H1 (cell line): ENCODE measurements around the gene RRM2. TPM values are rescaled to one million over a fixed set of nuclear protein-coding genes. Genes with fewer than 3 reads are reported as not detected.

Experiments
- CTCF ChIA-PET: fragments of 300-600 bp; sonication (Branson Sonifier 250); formaldehyde crosslinking; loops from one replicate; lab custom pipeline; 2021; ENCODE audit not compliant: partially characterized antibody; lab: Charles Lee
- POLR2A ChIA-PET: fragments of 300-600 bp; sonication (Branson Sonifier 250); formaldehyde crosslinking; loops from one replicate; lab custom pipeline; 2021; ENCODE audit warnings: inconsistent platforms; ENCODE audit not compliant: partially characterized antibody; lab: Charles Lee
- DNase-seq, 2 experiments: peaks; one replicate each; pipeline versions ENCODE4 v3.0.0 to v3.0.0-alpha.2; 2010 to 2022; ENCODE audit warnings: low spot score in 2 of 2, low read depth in 1 of 2, mixed read lengths in 1 of 2
- FAIRE-seq: peaks from 2 replicates; lab custom pipeline; 2011; peaks lifted over from hg19 to GRCh38; lab: Jason Lieb, UNC
- H2AFZ ChIP-seq: 2 replicates; pipeline ENCODE4 v1.8.1; 2012; ENCODE audit warnings: low read length, inconsistent platforms
- H2AK5ac ChIP-seq: 2 replicates; pipeline ENCODE4 v1.6.1; 2013; ENCODE audit warnings: low read depth, low read length
- H2BK120ac ChIP-seq: replicated peaks from 2 replicates; pipeline ENCODE3; 2013; ENCODE audit warnings: low read depth, low read length, inconsistent platforms
- H2BK12ac ChIP-seq: 2 replicates; pipeline ENCODE4 v1.6.1; 2013; ENCODE audit warnings: low read depth, low read length
- H2BK15ac ChIP-seq: 2 replicates; pipeline ENCODE4 v1.6.1; 2013; ENCODE audit warnings: low read length
- H2BK20ac ChIP-seq: 2 replicates; pipeline ENCODE4 v1.6.1; 2013; ENCODE audit warnings: low read length
- H2BK5ac ChIP-seq: 2 replicates; pipeline ENCODE4 v1.6.1; 2013; ENCODE audit warnings: low read depth, low read length
- H3K14ac ChIP-seq: 2 replicates; pipeline ENCODE4 v1.6.1; 2013; ENCODE audit warnings: inconsistent platforms; ENCODE audit not compliant: insufficient read length
- H3K18ac ChIP-seq: 2 replicates; pipeline ENCODE4 v1.6.1; 2013; ENCODE audit warnings: low read length; ENCODE audit errors: extremely low read depth
- H3K23ac ChIP-seq: 2 replicates; pipeline ENCODE4 v1.6.1; 2013; ENCODE audit warnings: inconsistent platforms; ENCODE audit not compliant: insufficient read length
- H3K23me2 ChIP-seq: 2 replicates; pipeline ENCODE4 v1.6.1; 2013; ENCODE audit warnings: low read depth, low read length
- H3K27ac ChIP-seq: 2 replicates; pipeline ENCODE4 v1.6.1; 2011; ENCODE audit warnings: low read depth, low read length, inconsistent platforms
- H3K27me3 ChIP-seq, 4 experiments: replicated peaks in 1 of 4; 1 replicate in 1 of 4; 2 replicates in 3 of 4; pipeline versions ENCODE4 v1.6.1 to v1.8.1; 2011 to 2013; ENCODE audit warnings: low read length in 3 of 4, mild to moderate bottlenecking in 3 of 4, inconsistent platforms in 2 of 4, mixed read lengths in 2 of 4, moderate library complexity in 1 of 4; ENCODE audit not compliant: control insufficient read depth in 3 of 4, insufficient read depth in 3 of 4; ENCODE audit errors: extremely low read depth in 1 of 4
- H3K36me3 ChIP-seq, 4 experiments: 2 replicates each; pipeline versions ENCODE4 v1.6.1 to v1.8.1; 2011 to 2013; ENCODE audit warnings: mild to moderate bottlenecking in 4 of 4, low read length in 3 of 4, moderate library complexity in 2 of 4, control low read depth in 1 of 4, inconsistent platforms in 1 of 4; ENCODE audit not compliant: insufficient read depth in 4 of 4, control insufficient read depth in 2 of 4
- H3K4ac ChIP-seq: replicated peaks from 2 replicates; pipeline ENCODE3; 2013; ENCODE audit warnings: low read length, low read depth, mixed read lengths, inconsistent platforms; ENCODE audit not compliant: insufficient read length
- H3K4me1 ChIP-seq, 4 experiments: replicated peaks in 1 of 4; 1 replicate in 1 of 4; 2 replicates in 3 of 4; pipeline versions ENCODE4 v1.6.1 to v1.8.1; 2011 to 2013; ENCODE audit warnings: low read length in 3 of 4, inconsistent platforms in 2 of 4, mixed read lengths in 1 of 4; ENCODE audit not compliant: insufficient read depth in 4 of 4, control insufficient read depth in 3 of 4
- H3K4me2 ChIP-seq, 2 experiments: 2 replicates each; pipeline versions ENCODE4 v1.6.1 to v1.8.1; 2011 to 2013; ENCODE audit warnings: low read depth in 2 of 2, low read length in 2 of 2, control low read depth in 1 of 2, inconsistent platforms in 1 of 2, mild to moderate bottlenecking in 1 of 2; ENCODE audit not compliant: insufficient read depth in 1 of 2
- H3K4me3 ChIP-seq, 4 experiments: fragments of 200-600, 300-600 bp in 1 of 4; sonication (generic), shearing (Covaris generic), sonication (Bioruptor Twin) in 1 of 4; 2 replicates each; pipeline versions ENCODE4 v1.5.1 to v1.8.1; 2011 to 2016; ENCODE audit warnings: low read length in 4 of 4, low read depth in 3 of 4, control low read depth in 2 of 4, inconsistent platforms in 2 of 4, mild to moderate bottlenecking in 2 of 4, mixed read lengths in 1 of 4, moderate library complexity in 1 of 4; ENCODE audit not compliant: insufficient read depth in 2 of 4; ENCODE audit errors: extremely low read depth in 1 of 4
- H3K56ac ChIP-seq: replicated peaks from 2 replicates; pipeline ENCODE3; 2013; ENCODE audit warnings: low read depth, mild to moderate bottlenecking, mixed read lengths, low read length, inconsistent platforms; ENCODE audit not compliant: insufficient read length
- H3K79me1 ChIP-seq: 2 replicates; pipeline ENCODE4 v1.6.1; 2013; ENCODE audit warnings: low read depth, low read length, control low read depth
- H3K79me2 ChIP-seq, 2 experiments: 2 replicates each; pipeline versions ENCODE4 v1.6.1 to v1.8.1; 2012 to 2013; ENCODE audit warnings: low read length in 2 of 2, mild to moderate bottlenecking in 2 of 2, inconsistent platforms in 1 of 2; ENCODE audit not compliant: insufficient read depth in 2 of 2, control insufficient read depth in 1 of 2
- H3K9ac ChIP-seq, 4 experiments: replicated peaks in 1 of 4; 1 replicate in 1 of 4; 2 replicates in 3 of 4; pipeline versions ENCODE4 v1.6.1 to v1.8.1; 2011 to 2013; ENCODE audit warnings: low read depth in 3 of 4, low read length in 3 of 4, control low read depth in 2 of 4, mild to moderate bottlenecking in 2 of 4, moderate library complexity in 2 of 4, inconsistent platforms in 1 of 4; ENCODE audit errors: extremely low read depth in 1 of 4
- H3K9me3 ChIP-seq, 2 experiments: 2 replicates each; pipeline versions ENCODE4 v1.6.1 to v1.8.1; 2012 to 2013; ENCODE audit warnings: mild to moderate bottlenecking in 2 of 2, moderate library complexity in 2 of 2, control low read depth in 1 of 2, inconsistent platforms in 1 of 2, low read depth in 1 of 2, low read length in 1 of 2, mixed read lengths in 1 of 2; ENCODE audit not compliant: insufficient read depth in 2 of 2
- H4K20me1 ChIP-seq, 2 experiments: replicated peaks in 1 of 2; 2 replicates each; pipeline versions ENCODE3 to v1.8.1; 2011 to 2013; ENCODE audit warnings: inconsistent platforms in 2 of 2, low read length in 2 of 2, mild to moderate bottlenecking in 1 of 2; ENCODE audit not compliant: insufficient read depth in 2 of 2, control insufficient read depth in 1 of 2
- H4K5ac ChIP-seq: 2 replicates; pipeline ENCODE4 v1.6.1; 2013; ENCODE audit warnings: low read length, low read depth, mixed read lengths, inconsistent platforms; ENCODE audit not compliant: insufficient read length
- H4K8ac ChIP-seq: 2 replicates; pipeline ENCODE4 v1.8.0; 2013; ENCODE audit warnings: mild to moderate bottlenecking, moderate library complexity, low read length, inconsistent platforms; ENCODE audit not compliant: insufficient read depth; ENCODE audit errors: extremely low read depth
- H4K91ac ChIP-seq: replicated peaks from 2 replicates; pipeline ENCODE3; 2013; ENCODE audit warnings: low read length, mixed read lengths, inconsistent platforms; ENCODE audit not compliant: insufficient read length
- BCL11A ChIP-seq, 2 experiments: IDR thresholded peaks; one replicate each; pipeline ENCODE4 v1.6.1; 2011; ENCODE audit warnings: low read depth in 2 of 2, low read length in 2 of 2, mild to moderate bottlenecking in 2 of 2
- CBX8 ChIP-seq: fragments of 300-800, 300-1000 bp; sonication (generic); IDR thresholded peaks from 2 replicates; pipeline ENCODE4 v1.7.1; 2016; ENCODE audit warnings: low read depth, low read length, borderline replicate concordance
- CEBPB ChIP-seq: IDR thresholded peaks from 2 replicates; pipeline ENCODE4 v1.6.1; 2012; ENCODE audit warnings: low read depth, low read length
- KDM5A ChIP-seq: fragments of 200-600 bp; IDR thresholded peaks from 2 replicates; pipeline ENCODE4 v1.7.1; 2012; ENCODE audit warnings: mild to moderate bottlenecking, low read length, inconsistent platforms, mixed read lengths
- RXRA ChIP-seq: IDR thresholded peaks from 2 replicates; pipeline ENCODE4 v1.6.1; 2011; ENCODE audit warnings: low read depth, mild to moderate bottlenecking, low read length, moderate library complexity; ENCODE audit not compliant: insufficient read depth
- SRF ChIP-seq: IDR thresholded peaks from 2 replicates; pipeline ENCODE4 v1.6.1; 2011; ENCODE audit warnings: mild to moderate bottlenecking, low read depth, low read length, moderate library complexity
- TBP ChIP-seq: IDR thresholded peaks from 2 replicates; pipeline ENCODE4 v1.6.1; 2011; ENCODE audit warnings: low read depth, low read length, improper control_type of control experiment
- USF2 ChIP-seq: IDR thresholded peaks from 2 replicates; pipeline ENCODE4 v1.6.1; 2011; ENCODE audit warnings: low read length, improper control_type of control experiment
- YY1 ChIP-seq: IDR thresholded peaks from 2 replicates; pipeline ENCODE4 v1.6.1; 2011; ENCODE audit warnings: low read depth, mild to moderate bottlenecking, low read length
- WGBS, 2 experiments: shearing (Covaris generic) in 1 of 2; methylation state at CpG; one replicate each; pipeline versions ENCODE4 v1.1.6 to v1.1.7; 2013 to 2015; ENCODE audit warnings: low lambda C conversion rate in 2 of 2, mixed read lengths in 2 of 2, inconsistent platforms in 1 of 2, low coverage in 1 of 2, missing lambda C conversion rate in 1 of 2; ENCODE audit not compliant: insufficient replicate concordance in 2 of 2, insufficient coverage in 1 of 2, insufficient read length in 1 of 2; ENCODE audit errors: extremely low coverage in 1 of 2, missing lambda C conversion rate in 1 of 2; 5-methylcytosine and 5-hydroxymethylcytosine counted together
- polyA plus RNA-seq, 7 experiments: library from polyadenylated mRNA; depleted of rRNA in 3 of 7; stranded (reverse) in 5 of 7; unstranded in 2 of 7; fragments of >200 nt in 5 of 7; fragments of 200-250 nt in 2 of 7; gene quantifications; 1 replicate in 5 of 7; 2 replicates in 1 of 7; 4 replicates in 1 of 7; pipeline versions ENCODE4 v1.2.1 to v1.2.3, GENCODE V29; 2011 to 2013; ENCODE audit warnings: missing spikeins in 2 of 7, mixed read lengths in 2 of 7
- total RNA-seq: library from RNA; stranded (reverse); fragmentation: NEBNext Ultra II Directional; extraction: Animal tissue kit (Norgen Biotek cat#: 25700); gene quantifications from 2 replicates; pipeline ENCODE4 v1.2.1, GENCODE V29; 2021
- TF ChIP-seq, protein P1 (sequence below), 3 experiments: IDR thresholded peaks; 1 replicate in 2 of 3; 2 replicates in 1 of 3; pipeline versions ENCODE4 v1.5.1 to v1.6.1; 2011; ENCODE audit warnings: low read length in 3 of 3, mild to moderate bottlenecking in 3 of 3, inconsistent platforms in 2 of 3, low read depth in 1 of 3, moderate library complexity in 1 of 3; ENCODE audit not compliant: insufficient read depth in 1 of 3; ENCODE audit errors: control extremely low read depth in 1 of 3

The RRM2 gene
- total and polyA plus RNA-seq, 2 of the 8 experiments (the other 6 are each of a cell fraction or from before 2014, with no cell fraction given), result 37.7 to 215 TPM

DNA sequence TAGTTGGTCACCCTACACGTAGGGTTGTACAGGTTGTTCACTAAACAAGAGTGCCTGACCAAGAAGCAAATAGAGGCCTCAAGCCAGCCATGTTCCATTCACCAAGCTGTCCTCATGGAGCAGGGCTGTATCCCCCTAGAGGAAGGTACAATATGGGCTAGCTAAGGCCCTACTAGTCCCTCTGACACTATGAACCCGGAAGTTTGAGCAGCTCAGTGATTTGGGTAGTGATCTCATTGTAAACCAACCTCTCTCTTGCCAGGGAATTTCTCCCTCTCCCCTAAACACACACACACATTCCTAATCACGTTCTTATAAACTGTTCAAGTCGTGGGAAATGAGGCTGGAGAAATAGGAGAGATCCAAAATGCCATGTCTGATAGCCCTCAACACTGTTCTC lies 35.6 kb upstream of the RRM2 start:
- no peak overlapping the region for H2BK120ac ChIP-seq
- no peak overlapping the region for H4K91ac ChIP-seq
- ChIA-PET POLR2A (interaction anchor here (0.7 to 1.3 kb wide), 2 partner anchors 8 to 665 kb away, joined by 3 read pairs; no protein-coding TSS in a partner anchor), CTCF (interaction anchor here (0.8 to 24.1 kb wide), 5 partner anchors 10 to 103 kb away, joined by 3 to 429 read pairs (median 4); partner anchors contain the start of genes CYS1 and RRM2)
- no peaks in the 10 kb centered on the region for H3K23me2 ChIP-seq
- H2BK15ac ChIP-seq, result no peak overlapping the region
- H3K27ac ChIP-seq, result no peak overlapping the region
- no peak overlapping the region for H3K4ac ChIP-seq
- no peaks in the 10 kb centered on the region for H3K79me1 ChIP-seq
- H2AFZ ChIP-seq, result no peak overlapping the region
- TF ChIP-seq BCL11A (IDR thresholded peaks at IDR 0.05; ENCODE audit: low read depth in 2 of 2, low read length in 2 of 2) (no peak), TBP (no peak), YY1 (no peak), KDM5A (no peak), CBX8 (no peak), SRF (no peak), RXRA (no peak), USF2 (no peak), CEBPB (no peak)
- TF ChIP-seq, protein P1, sequence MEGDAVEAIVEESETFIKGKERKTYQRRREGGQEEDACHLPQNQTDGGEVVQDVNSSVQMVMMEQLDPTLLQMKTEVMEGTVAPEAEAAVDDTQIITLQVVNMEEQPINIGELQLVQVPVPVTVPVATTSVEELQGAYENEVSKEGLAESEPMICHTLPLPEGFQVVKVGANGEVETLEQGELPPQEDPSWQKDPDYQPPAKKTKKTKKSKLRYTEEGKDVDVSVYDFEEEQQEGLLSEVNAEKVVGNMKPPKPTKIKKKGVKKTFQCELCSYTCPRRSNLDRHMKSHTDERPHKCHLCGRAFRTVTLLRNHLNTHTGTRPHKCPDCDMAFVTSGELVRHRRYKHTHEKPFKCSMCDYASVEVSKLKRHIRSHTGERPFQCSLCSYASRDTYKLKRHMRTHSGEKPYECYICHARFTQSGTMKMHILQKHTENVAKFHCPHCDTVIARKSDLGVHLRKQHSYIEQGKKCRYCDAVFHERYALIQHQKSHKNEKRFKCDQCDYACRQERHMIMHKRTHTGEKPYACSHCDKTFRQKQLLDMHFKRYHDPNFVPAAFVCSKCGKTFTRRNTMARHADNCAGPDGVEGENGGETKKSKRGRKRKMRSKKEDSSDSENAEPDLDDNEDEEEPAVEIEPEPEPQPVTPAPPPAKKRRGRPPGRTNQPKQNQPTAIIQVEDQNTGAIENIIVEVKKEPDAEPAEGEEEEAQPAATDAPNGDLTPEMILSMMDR (IDR thresholded peaks at IDR 0.05; ENCODE audit: control extremely low read depth in 1 of 3, insufficient read depth in 1 of 3, low read depth in 1 of 3, low read length in 3 of 3), result no peak
- no peaks in the 10 kb centered on the region; a peak in 1 of 7 replicates for H3K27me3 ChIP-seq
- H3K4me3 ChIP-seq, result no peak overlapping the region
- H3K9ac ChIP-seq, result no peak overlapping the region
- H4K5ac ChIP-seq, result no peak overlapping the region
- H3K18ac ChIP-seq, result no peak overlapping the region
- H4K8ac ChIP-seq, result no peak overlapping the region
- no peaks in the 10 kb centered on the region for H4K20me1 ChIP-seq
- no peak overlapping the region for H3K56ac ChIP-seq
- no peak overlapping the region for H2AK5ac ChIP-seq
- H3K4me2 ChIP-seq, result no peak overlapping the region
- no peaks in the 10 kb centered on the region for H3K36me3 ChIP-seq
- no peak overlapping the region for H2BK20ac ChIP-seq
- no peak overlapping the region for H2BK12ac ChIP-seq
- H3K23ac ChIP-seq, result no peak overlapping the region
- H3K9me3 ChIP-seq, result no peaks in the 10 kb centered on the region
- H2BK5ac ChIP-seq, result no peak overlapping the region
- WGBS, 2 experiments, result 89% methylated on average over 4 of the region's 4 CpGs; no CpG with 5 or more reads in 1 of the 2 experiments
- no peak for FAIRE-seq
- no peak for DNase-seq
- H3K4me1 ChIP-seq, result no peaks in the 10 kb centered on the region
- H3K79me2 ChIP-seq, result no peaks in the 10 kb centered on the region
- H3K14ac ChIP-seq, result no peak overlapping the region
